GM23248 (cell line): ENCODE results near the gene RAB4A.

Source experiments
- EZH2 ChIP-seq: fragments of 200-600 bp; sonication (generic); IDR thresholded peaks from 2 replicates; pipeline ENCODE4 v1.6.1; 2018; ENCODE audit warnings: antibody characterized with exemption, mild to moderate bottlenecking; ENCODE audit not compliant: insufficient read depth, poor library complexity, severe bottlenecking
- EZH2phosphoT487 ChIP-seq: fragments of 200-600 bp; sonication (generic); IDR thresholded peaks from 2 replicates; pipeline ENCODE4 v1.6.1; 2018; ENCODE audit warnings: antibody characterized with exemption, moderate library complexity, mild to moderate bottlenecking, low read depth; ENCODE audit not compliant: insufficient read depth

GRCh38 chr1:229309684-229310083 is 38.8 kb downstream of the RAB4A start:
- no peak for TF ChIP-seq EZH2
- TF ChIP-seq EZH2phosphoT487, result no peak
